ENCODE results near the gene SMIM35.

The SMIM35 gene

GRCh38 chr11:118046964-118047700 is 39.6 kb downstream of the SMIM35 start:
- Mint-ChIP-seq H3K27me3 (no peaks in the 10 kb centered on the region), H3K4me3 (peak overlapping the region; percentile 41 to 63), H3K27ac (peak overlapping the region; percentile 89 to 92), H3K4me1 (peaks cover 96% of the 10 kb centered on the region), H3K9me3 (no peaks in the 10 kb centered on the region)
- DNase-seq = peak in 1 of 2 donors; percentile 33
- peak; percentile 31 for ATAC-seq

- DNase-seq = peak; percentile 32 to 48
- Mint-ChIP-seq H3K4me1 (peaks cover 95% of the 10 kb centered on the region), H3K27ac (peak overlapping the region; percentile 89 to 92), H3K27me3 (no peaks in the 10 kb centered on the region), H3K4me3 (peak overlapping the region; percentile 41 to 63), H3K9me3 (no peaks in the 10 kb centered on the region)
- ATAC-seq = peak; percentile 86
Measured at GRCh38 chr11:118046051-118046963, 40.5 kb downstream of the SMIM35 start.

- no peak overlapping the region for H3K27ac Mint-ChIP-seq
- H3K27me3 Mint-ChIP-seq = no peaks in the 10 kb centered on the region
- H3K4me3 Mint-ChIP-seq = no peak overlapping the region
- no peak for ATAC-seq
- no peak for DNase-seq
- no peaks in the 10 kb centered on the region for H3K9me3 Mint-ChIP-seq
- H3K4me1 Mint-ChIP-seq = peaks cover 83% of the 10 kb centered on the region
Measured at GRCh38 chr11:118045191-118045590, 41.6 kb downstream of the SMIM35 start.

GRCh38 chr11:118042796-118043195 is 44.0 kb downstream of the SMIM35 start:
- Mint-ChIP-seq H3K27me3 (no peaks in the 10 kb centered on the region), H3K9me3 (no peaks in the 10 kb centered on the region), H3K4me3 (peak overlapping the region; percentile 42 to 44), H3K27ac (peak overlapping the region in 1 of 2 donors; percentile 57), H3K4me1 (peaks cover 72% of the 10 kb centered on the region)
- no peak for DNase-seq
- ATAC-seq = no peak

DNA sequence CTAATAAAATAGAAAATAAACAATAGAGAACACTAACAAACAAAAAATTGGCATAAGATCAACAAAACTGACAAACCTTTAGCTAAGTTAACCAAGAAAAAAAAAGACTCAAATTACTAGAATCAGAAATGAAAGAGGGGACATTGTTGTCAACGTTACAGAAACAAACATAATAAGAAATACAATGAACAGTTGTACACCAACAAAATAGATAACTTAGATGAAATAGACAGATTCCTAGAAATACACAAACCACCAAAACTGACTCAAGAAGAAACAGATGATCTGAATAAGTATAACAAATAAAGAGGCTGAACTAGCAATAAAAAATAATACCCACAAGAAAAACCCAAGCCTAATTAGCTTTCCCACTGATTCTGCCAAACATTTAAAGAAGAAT is 44.6 kb downstream of the SMIM35 start:
- Mint-ChIP-seq H3K27ac (peak overlapping the region in 1 of 2 donors; percentile 29), H3K9me3 (no peaks in the 10 kb centered on the region), H3K27me3 (no peaks in the 10 kb centered on the region), H3K4me3 (peak overlapping the region; percentile 42 to 44), H3K4me1 (peaks cover 68% of the 10 kb centered on the region)
- DNase-seq = no peak
- ATAC-seq = no peak

- Mint-ChIP-seq H3K4me3 (no peak overlapping the region), H3K27me3 (no peaks in the 10 kb centered on the region), H3K9me3 (peaks cover 0 to 12% of the 10 kb centered on the region in 2 donors), H3K27ac (no peak overlapping the region), H3K4me1 (peaks cover 28% of the 10 kb centered on the region)
- ATAC-seq (no peak), DNase-seq (no peak)
Measured at GRCh38 chr11:118033443-118033842, 53.3 kb downstream of the SMIM35 start.

DNA sequence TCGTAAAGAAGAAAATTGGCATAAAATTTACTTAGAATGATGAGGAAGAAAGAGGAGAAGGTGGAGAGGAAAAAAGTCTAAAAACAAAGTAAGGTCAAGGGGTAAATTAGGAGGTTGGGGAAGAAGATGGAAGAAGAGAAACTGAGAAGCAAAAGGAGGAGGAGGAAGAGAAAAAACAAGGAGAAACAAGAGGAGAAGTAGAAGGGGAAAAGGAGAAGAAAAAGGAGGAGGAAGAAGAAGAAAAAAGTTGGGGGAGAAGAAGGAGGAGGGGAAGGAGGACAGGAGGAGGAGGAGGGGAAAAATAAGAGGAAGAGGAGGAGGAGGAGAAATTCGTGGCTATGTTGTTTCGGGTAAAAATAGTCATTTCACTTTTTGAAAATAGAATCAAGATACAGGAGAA is 58.1 kb downstream of the SMIM35 start:
- no peak for DNase-seq
- peaks cover 38% of the 10 kb centered on the region for H3K4me1 Mint-ChIP-seq
- H3K27me3 Mint-ChIP-seq = no peaks in the 10 kb centered on the region

DNA sequence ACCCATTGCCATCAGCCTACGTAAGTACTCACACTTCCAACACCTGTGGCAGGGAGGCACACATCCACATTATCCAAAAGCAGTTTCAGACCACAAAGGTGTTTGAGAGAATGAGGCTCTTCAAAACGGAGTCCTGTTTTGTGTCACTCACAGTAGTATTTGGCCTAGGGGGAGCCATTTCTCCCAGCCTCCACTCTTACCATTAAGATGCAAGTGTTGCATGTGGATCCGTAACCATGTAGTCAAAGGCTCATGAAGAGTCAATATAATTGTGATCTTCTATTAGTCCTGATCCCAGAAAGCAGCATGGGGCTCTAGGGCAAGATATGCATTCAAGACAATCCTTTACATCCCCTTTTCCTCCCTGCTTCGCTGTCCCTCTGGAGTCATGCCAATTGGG is 59.1 kb downstream of the SMIM35 start:
- peaks cover 0 to 12% of the 10 kb centered on the region in 2 donors for H3K9me3 Mint-ChIP-seq
- no peak overlapping the region for H3K4me3 Mint-ChIP-seq
- no peak for DNase-seq
- no peak for ATAC-seq
- H3K27ac Mint-ChIP-seq = no peak overlapping the region
- no peaks in the 10 kb centered on the region for H3K27me3 Mint-ChIP-seq
- peaks cover 32% of the 10 kb centered on the region for H3K4me1 Mint-ChIP-seq

More for the DNA sequence above, 58.1 kb downstream of the SMIM35 start:
- H3K27ac Mint-ChIP-seq = peak overlapping the region in 1 of 2 donors; percentile 77
- peaks cover 0 to 12% of the 10 kb centered on the region in 2 donors for H3K9me3 Mint-ChIP-seq
- no peak for ATAC-seq
- H3K4me3 Mint-ChIP-seq = no peak overlapping the region

DNA sequence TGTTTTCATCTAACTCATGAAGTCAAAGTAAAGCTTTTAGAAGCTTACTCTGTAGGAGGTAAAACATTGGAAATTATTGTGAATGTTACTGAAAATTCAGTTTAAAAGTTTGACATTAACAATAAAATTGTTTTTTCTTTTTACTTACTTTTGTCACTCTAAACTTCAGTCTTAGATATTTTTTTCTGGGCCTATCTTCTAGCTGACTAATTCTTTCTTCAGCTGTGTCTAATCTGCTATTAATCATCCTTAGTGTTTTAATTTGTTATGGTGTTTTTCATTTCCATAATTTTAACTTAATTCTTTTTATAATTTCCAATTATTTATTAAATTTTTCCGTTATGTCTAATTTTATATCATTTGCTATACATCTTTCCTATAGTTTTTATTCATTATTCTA is 65.6 kb downstream of the SMIM35 start:
- Mint-ChIP-seq H3K4me1 (peaks cover 17% of the 10 kb centered on the region), H3K9me3 (peaks cover 36 to 39% of the 10 kb centered on the region in 2 donors), H3K4me3 (no peak overlapping the region), H3K27ac (no peak overlapping the region), H3K27me3 (no peaks in the 10 kb centered on the region)
- DNase-seq (no peak), ATAC-seq (no peak)

- no peak overlapping the region for H3K4me3 Mint-ChIP-seq
- no peak overlapping the region for H3K27ac Mint-ChIP-seq
- peaks cover 29% of the 10 kb centered on the region for H3K4me1 Mint-ChIP-seq
- ATAC-seq (no peak), DNase-seq (no peak)
- peaks cover 42 to 46% of the 10 kb centered on the region in 2 donors for H3K9me3 Mint-ChIP-seq
- no peaks in the 10 kb centered on the region for H3K27me3 Mint-ChIP-seq
Measured at GRCh38 chr11:118018401-118018800, 68.4 kb downstream of the SMIM35 start.

DNA sequence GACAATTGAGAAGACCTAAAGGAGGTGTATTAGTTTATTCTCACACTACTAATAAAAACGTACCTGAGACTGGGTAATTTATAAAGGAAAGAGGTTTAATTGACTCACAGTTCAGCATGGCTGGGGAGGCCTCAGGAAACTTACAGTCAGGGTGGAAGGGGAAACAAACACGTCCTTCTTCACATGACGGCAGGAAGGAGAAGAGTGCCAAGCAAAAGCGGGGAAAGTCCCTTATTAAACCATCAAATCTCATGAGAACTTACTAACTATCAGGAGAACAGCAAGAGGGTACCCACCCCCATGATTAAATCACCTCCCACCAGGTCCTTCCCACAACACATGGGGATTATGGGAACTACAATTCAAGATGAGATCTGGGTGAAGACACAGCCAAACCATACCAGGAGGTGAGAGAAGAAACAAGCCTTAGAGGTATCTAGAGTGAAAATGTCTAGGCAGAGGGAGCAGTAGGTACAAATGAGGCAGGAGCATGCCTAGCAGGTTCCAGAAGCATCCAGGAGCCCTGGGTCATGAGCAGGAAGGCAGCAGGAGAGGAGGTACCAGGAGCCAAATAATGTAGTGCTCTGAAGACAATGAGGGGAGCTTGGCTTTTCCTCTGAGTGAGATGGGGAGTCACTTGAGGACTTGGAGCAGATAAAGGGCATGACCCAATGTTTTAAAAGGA is 69.0 kb downstream of the SMIM35 start:
- H3K27ac Mint-ChIP-seq = no peak overlapping the region
- H3K4me1 Mint-ChIP-seq = peaks cover 35% of the 10 kb centered on the region

DNA sequence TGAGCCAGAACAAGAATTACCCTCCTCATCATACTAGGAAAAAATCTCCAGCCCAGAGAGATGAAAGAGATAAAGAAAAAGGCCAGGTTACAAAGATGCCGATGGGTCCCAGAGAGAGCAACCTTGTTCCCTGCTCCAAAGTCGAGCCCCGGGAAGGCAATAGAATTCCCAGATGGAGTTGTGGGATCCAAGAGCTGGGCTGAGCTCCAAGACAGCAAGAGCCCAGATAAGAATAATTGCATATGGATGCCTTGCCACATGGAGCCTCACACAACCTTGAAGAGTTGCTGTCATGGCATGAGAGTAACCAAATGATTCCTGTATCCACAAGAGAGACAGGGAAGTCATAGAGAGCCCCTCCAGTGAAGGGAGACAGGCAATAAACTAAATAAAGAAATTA is 69.7 kb downstream of the SMIM35 start:
- ATAC-seq = no peak
- H3K4me1 Mint-ChIP-seq = peaks cover 42% of the 10 kb centered on the region
- no peak overlapping the region for H3K27ac Mint-ChIP-seq
- no peaks in the 10 kb centered on the region for H3K27me3 Mint-ChIP-seq
- H3K9me3 Mint-ChIP-seq = peaks cover 42 to 46% of the 10 kb centered on the region in 2 donors
- DNase-seq = no peak
- no peak overlapping the region for H3K4me3 Mint-ChIP-seq

More for the DNA sequence above, 69.0 kb downstream of the SMIM35 start:
- Mint-ChIP-seq H3K9me3 (peaks cover 42 to 46% of the 10 kb centered on the region in 2 donors), H3K4me3 (no peak overlapping the region), H3K27me3 (no peaks in the 10 kb centered on the region)
- no peak for DNase-seq
- no peak for ATAC-seq

GRCh38 chr11:118016104-118016503 is 70.7 kb downstream of the SMIM35 start:
- H3K4me1 Mint-ChIP-seq = peaks cover 52% of the 10 kb centered on the region
- H3K27ac Mint-ChIP-seq = no peak overlapping the region
- H3K27me3 Mint-ChIP-seq = no peaks in the 10 kb centered on the region
- DNase-seq (no peak), ATAC-seq (peak; percentile 27)
- H3K9me3 Mint-ChIP-seq = peaks cover 38 to 46% of the 10 kb centered on the region in 2 donors
- peak overlapping the region in 1 of 2 donors; percentile 58 for H3K4me3 Mint-ChIP-seq

DNA sequence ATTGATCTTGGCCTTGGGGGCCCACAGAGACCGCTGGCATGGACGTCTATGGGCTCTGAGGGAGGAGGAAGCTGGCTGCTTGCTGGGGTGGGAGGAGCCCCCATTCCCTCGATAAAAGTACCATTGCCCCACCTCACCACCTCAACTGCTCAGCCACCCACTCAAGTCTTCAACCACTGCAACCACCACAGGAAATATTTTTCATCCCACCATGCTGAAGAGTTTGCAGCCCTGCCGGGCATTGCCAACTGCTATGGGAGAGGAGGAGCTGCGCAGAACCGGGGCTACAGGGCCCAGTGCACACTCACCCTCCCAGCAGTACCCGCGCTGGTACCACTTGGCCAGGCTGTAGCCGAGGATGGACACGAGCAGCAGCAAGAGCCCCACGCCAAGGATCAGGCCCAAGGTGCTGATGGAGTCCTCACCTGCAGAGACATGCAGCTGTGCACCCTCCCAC is 71.3 kb downstream of the SMIM35 start:
- H3K4me3 Mint-ChIP-seq = peak overlapping the region; percentile 51 to 58
- H3K9me3 Mint-ChIP-seq = peaks cover 34 to 41% of the 10 kb centered on the region in 2 donors
- H3K27ac Mint-ChIP-seq = peak overlapping the region in 1 of 2 donors; percentile 11
- H3K27me3 Mint-ChIP-seq = no peaks in the 10 kb centered on the region
- peaks cover 59% of the 10 kb centered on the region for H3K4me1 Mint-ChIP-seq
- ATAC-seq (peak; percentile 70), DNase-seq (peak in 1 of 2 donors; percentile 41)

GRCh38 chr11:118014022-118014421 is 72.7 kb downstream of the SMIM35 start:
- H3K27me3 Mint-ChIP-seq = no peaks in the 10 kb centered on the region
- DNase-seq = no peak
- no peak overlapping the region for H3K4me3 Mint-ChIP-seq
- no peak for ATAC-seq
- no peak overlapping the region for H3K27ac Mint-ChIP-seq
- peaks cover 25 to 33% of the 10 kb centered on the region in 2 donors for H3K9me3 Mint-ChIP-seq
- peaks cover 69% of the 10 kb centered on the region for H3K4me1 Mint-ChIP-seq

Measured in stimulated activated naive CD8-positive, alpha-beta T cell treated with anti-CD3 and anti-CD28 coated beads, Interleukin-15, amount 100 ng/mL, for 72 hours (primary cell).